IMR-90 (cell line): ENCODE data around the gene NLGN3.

Experiments used
- BHLHE40 ChIP-seq: fragments of 150-350 bp; IDR thresholded peaks from 2 replicates; pipeline ENCODE4 v1.6.1; 2016; ENCODE audit warnings: mild to moderate bottlenecking, low read depth, low read length
- CEBPB ChIP-seq: IDR thresholded peaks from 2 replicates; pipeline ENCODE4 v1.6.1; 2012; ENCODE audit warnings: low read depth, low read length, improper control_type of control experiment
- CTCF ChIP-seq: conservative IDR thresholded peaks from 2 replicates; pipeline ENCODE4 v1.5.1; 2012; ENCODE audit warnings: mild to moderate bottlenecking, low read depth, low read length, improper control_type of control experiment
- RCOR1 ChIP-seq: IDR thresholded peaks from 2 replicates; pipeline ENCODE4 v1.6.1; 2012; ENCODE audit warnings: mild to moderate bottlenecking, low read length, improper control_type of control experiment; ENCODE audit not compliant: insufficient replicate concordance
- SMC3 ChIP-seq: fragments of 150-350 bp; IDR thresholded peaks from 2 replicates; pipeline ENCODE4 v1.6.1; 2016; ENCODE audit warnings: low read depth, mild to moderate bottlenecking, antibody characterized with exemption, low read length, moderate library complexity
- TF ChIP-seq, protein P1 (sequence below): fragments of 150-350 bp; IDR thresholded peaks from 2 replicates; pipeline ENCODE4 v1.6.1; 2016; ENCODE audit warnings: low read depth, mild to moderate bottlenecking, low read length, moderate library complexity, borderline replicate concordance
- TF ChIP-seq, protein P2 (sequence below): fragments of 150-350 bp; IDR thresholded peaks from 2 replicates; pipeline ENCODE4 v1.6.1; 2017; ENCODE audit warnings: mild to moderate bottlenecking, antibody characterized with exemption, low read length, low read depth

DNA sequence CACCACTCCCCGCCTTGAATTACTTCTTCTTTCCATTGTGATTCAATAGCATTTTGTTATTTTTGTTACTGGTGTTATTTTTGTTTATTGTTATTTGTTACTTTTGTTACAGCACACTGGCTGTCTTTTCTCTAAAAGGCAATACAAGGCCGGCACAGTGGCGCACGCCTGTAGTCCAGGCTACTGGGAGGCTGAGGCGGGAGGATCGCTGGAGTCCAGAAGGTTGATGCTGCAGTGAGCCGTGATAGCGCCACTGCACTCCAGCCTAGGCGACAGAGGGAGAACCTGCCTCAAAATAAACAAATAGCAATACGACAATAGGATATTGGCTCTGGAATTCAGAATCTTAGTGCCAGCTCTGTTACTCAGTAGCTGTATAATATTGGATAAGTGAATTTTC lies 27.3 kb upstream of the NLGN3 start:
- no peak for TF ChIP-seq BHLHE40
- no peak for TF ChIP-seq SMC3
- no peak for TF ChIP-seq CTCF
- TF ChIP-seq CEBPB = no peak
- no peak for TF ChIP-seq RCOR1
- TF ChIP-seq, protein P1, sequence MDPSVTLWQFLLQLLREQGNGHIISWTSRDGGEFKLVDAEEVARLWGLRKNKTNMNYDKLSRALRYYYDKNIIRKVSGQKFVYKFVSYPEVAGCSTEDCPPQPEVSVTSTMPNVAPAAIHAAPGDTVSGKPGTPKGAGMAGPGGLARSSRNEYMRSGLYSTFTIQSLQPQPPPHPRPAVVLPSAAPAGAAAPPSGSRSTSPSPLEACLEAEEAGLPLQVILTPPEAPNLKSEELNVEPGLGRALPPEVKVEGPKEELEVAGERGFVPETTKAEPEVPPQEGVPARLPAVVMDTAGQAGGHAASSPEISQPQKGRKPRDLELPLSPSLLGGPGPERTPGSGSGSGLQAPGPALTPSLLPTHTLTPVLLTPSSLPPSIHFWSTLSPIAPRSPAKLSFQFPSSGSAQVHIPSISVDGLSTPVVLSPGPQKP = no peak
- TF ChIP-seq, protein P2, sequence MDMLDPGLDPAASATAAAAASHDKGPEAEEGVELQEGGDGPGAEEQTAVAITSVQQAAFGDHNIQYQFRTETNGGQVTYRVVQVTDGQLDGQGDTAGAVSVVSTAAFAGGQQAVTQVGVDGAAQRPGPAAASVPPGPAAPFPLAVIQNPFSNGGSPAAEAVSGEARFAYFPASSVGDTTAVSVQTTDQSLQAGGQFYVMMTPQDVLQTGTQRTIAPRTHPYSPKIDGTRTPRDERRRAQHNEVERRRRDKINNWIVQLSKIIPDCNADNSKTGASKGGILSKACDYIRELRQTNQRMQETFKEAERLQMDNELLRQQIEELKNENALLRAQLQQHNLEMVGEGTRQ = no peak
